Endodermal cell (in vitro differentiated cells): Measurements from ENCODE around the gene BICRA. TPM values are rescaled to one million over a fixed set of nuclear protein-coding genes. Genes with fewer than 3 reads are reported as not detected.

Experiments
- DNase-seq: peaks from one replicate; pipeline ENCODE4 v3.0.0-alpha.2; 2017
- H3K27ac ChIP-seq: 2 replicates; pipeline ENCODE4 v1.5.1; 2013; ENCODE audit warnings: mild to moderate bottlenecking, low read depth, low read length, moderate library complexity
- H3K27me3 ChIP-seq: 2 replicates; pipeline ENCODE4 v1.6.1; 2013; ENCODE audit warnings: mild to moderate bottlenecking, low read length, moderate library complexity; ENCODE audit not compliant: insufficient read depth, control insufficient read depth, poor library complexity, severe bottlenecking
- H3K36me3 ChIP-seq: 2 replicates; pipeline ENCODE4 v1.7.0; 2013; ENCODE audit warnings: mild to moderate bottlenecking, low read length, moderate library complexity; ENCODE audit not compliant: control insufficient read depth, insufficient read depth
- H3K4me1 ChIP-seq: one replicate; pipeline ENCODE4 v1.7.0; 2013; ENCODE audit warnings: low read length; ENCODE audit not compliant: control insufficient read depth, insufficient read depth
- H3K4me3 ChIP-seq: 2 replicates; pipeline ENCODE4 v1.5.1; 2013; ENCODE audit warnings: mild to moderate bottlenecking, low read length, moderate library complexity
- H3K9ac ChIP-seq: 2 replicates; pipeline ENCODE4 v1.6.1; 2013; ENCODE audit warnings: mild to moderate bottlenecking, low read length, moderate library complexity; ENCODE audit not compliant: poor library complexity, severe bottlenecking; ENCODE audit errors: extremely low read depth
- H3K9me3 ChIP-seq: 2 replicates; pipeline ENCODE4 v1.6.1; 2013; ENCODE audit warnings: mild to moderate bottlenecking, low read length, moderate library complexity; ENCODE audit not compliant: control insufficient read depth
- H3K27ac Mint-ChIP-seq: 2 replicates; pipeline ENCODE4 v1.8.0; 2020; ENCODE audit warnings: mixed read lengths
- H3K27me3 Mint-ChIP-seq: 2 replicates; pipeline ENCODE4 v1.8.0; 2021; ENCODE audit warnings: mild to moderate bottlenecking, mixed read lengths; ENCODE audit not compliant: insufficient read depth
- H3K36me3 Mint-ChIP-seq: 2 replicates; pipeline ENCODE4 v1.8.0; 2020; ENCODE audit warnings: low read depth, mixed read lengths
- H3K4me1 Mint-ChIP-seq: 2 replicates; pipeline ENCODE4 v1.8.0; 2020; ENCODE audit warnings: mixed read lengths
- H3K4me3 Mint-ChIP-seq: 2 replicates; pipeline ENCODE4 v1.8.0; 2020; ENCODE audit warnings: mild to moderate bottlenecking, moderate library complexity, mixed read lengths
- H3K9me3 Mint-ChIP-seq: 2 replicates; pipeline ENCODE4 v1.8.0; 2020; ENCODE audit warnings: mild to moderate bottlenecking, mixed read lengths
- CTCF ChIP-seq: fragments of 200-600 bp; sonication (generic); conservative IDR thresholded peaks from 2 replicates; pipeline ENCODE4 v1.5.0; 2021; ENCODE audit warnings: antibody characterized with exemption, mild to moderate bottlenecking
- WGBS, 2 experiments: methylation state at CpG; one replicate each; pipeline versions ENCODE4 v1.1.5 to v1.1.7; 2013; ENCODE audit warnings: missing lambda C conversion rate in 2 of 2, mixed read lengths in 1 of 2; ENCODE audit not compliant: insufficient coverage in 1 of 2, insufficient read length in 1 of 2; 5-methylcytosine and 5-hydroxymethylcytosine counted together
- total RNA-seq, 2 donors: library from RNA; stranded (reverse); fragmentation: NEBNext Ultra II Directional in 1 of 2; extraction: Animal tissue kit (Norgen Biotek cat#: 25700) in 1 of 2; gene quantifications; 2 replicates in 1 of 2; 3 replicates in 1 of 2; pipeline ENCODE4 v1.2.1, GENCODE V29; 2021

Gene BICRA
- total RNA-seq, 2 donors from 2014 or later = 30.0 to 30.1 TPM

DNA sequence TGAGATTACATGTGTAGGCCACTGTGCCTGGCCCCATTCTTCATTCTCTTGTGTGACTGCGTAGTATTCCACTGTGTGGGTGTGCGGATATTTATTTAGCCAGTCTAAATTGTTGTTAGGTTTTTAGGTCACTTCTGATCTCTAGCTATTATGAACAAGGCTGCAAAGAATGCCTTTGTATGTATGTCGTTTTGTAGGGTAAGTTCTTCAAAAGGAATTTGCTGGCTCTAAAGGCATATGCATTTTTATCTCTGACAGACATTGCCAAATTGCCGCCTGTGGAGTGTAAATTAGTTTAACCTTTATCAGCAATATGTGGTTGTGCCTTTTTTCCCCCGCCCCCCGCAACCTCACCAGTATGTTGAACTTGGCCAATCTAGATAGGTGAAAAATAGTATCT, 74.0 kb downstream of the BICRA start:
- DNase-seq = no peak
- Histone ChIP-seq H3K4me1 (no peaks in the 10 kb centered on the region), H3K27me3 (no peaks in the 10 kb centered on the region), H3K36me3 (peaks cover 31% of the 10 kb centered on the region), H3K27ac (no peak overlapping the region), H3K9ac (no peak overlapping the region), H3K9me3 (no peaks in the 10 kb centered on the region), H3K4me3 (no peak overlapping the region)
- TF ChIP-seq CTCF = no peak
- Mint-ChIP-seq H3K27ac (peak overlapping the region; percentile 17), H3K9me3 (no peaks in the 10 kb centered on the region), H3K36me3 (peaks cover 48% of the 10 kb centered on the region), H3K4me1 (peaks cover 12% of the 10 kb centered on the region), H3K27me3 (no peaks in the 10 kb centered on the region), H3K4me3 (no peak overlapping the region)
- WGBS, 2 experiments = 55 to 78% methylated on average over 1 to 6 of the region's 6 CpGs

DNA sequence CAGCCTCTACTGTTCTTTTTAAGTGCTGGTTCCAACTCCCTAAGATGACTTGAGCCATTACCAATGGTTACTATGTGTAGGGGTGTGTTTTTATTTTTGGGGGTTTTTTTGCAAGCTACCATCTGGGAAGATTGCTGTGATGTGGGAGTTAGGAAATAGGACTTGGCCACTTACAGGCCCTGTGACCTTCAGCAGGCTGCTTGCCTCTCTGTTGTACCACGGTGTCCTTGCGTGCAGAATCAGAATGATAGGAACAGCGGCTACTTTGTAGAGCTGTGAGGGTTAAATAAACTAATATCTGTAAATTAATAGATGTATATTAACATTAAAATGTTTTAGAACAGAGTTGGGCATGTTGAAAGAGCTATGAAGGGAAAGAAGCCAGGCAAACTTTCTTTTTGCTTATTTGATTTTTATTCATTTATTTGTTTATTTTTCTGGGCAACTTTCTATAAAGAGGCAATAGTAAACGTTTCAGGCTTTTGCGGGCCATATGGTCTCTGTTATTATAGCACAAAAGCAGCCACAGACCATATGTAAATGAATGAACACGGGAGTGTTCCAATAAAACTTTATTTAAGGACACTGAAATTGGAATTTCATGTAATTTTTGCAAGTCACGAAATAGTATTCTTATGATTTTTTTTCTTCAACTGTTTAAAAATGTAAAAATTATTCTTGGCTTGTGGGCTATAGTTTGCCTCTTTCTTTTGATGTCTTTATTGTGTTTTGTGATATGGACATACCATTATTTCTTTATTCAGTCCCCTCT, 77.9 kb downstream of the BICRA start:
- H3K27me3 Mint-ChIP-seq = no peaks in the 10 kb centered on the region
- peaks cover 2% of the 10 kb centered on the region for H3K9me3 Mint-ChIP-seq
- no peak overlapping the region for H3K9ac ChIP-seq
- peaks cover 53% of the 10 kb centered on the region for H3K36me3 ChIP-seq
- H3K4me3 Mint-ChIP-seq = no peak overlapping the region
- no peak overlapping the region for H3K27ac ChIP-seq
- no peaks in the 10 kb centered on the region for H3K27me3 ChIP-seq
- peak overlapping the region; percentile 57 for H3K27ac Mint-ChIP-seq
- peaks cover 52% of the 10 kb centered on the region for H3K36me3 Mint-ChIP-seq
- peaks cover 9% of the 10 kb centered on the region for H3K4me1 Mint-ChIP-seq
- no peak for DNase-seq
- H3K9me3 ChIP-seq = peaks cover 10% of the 10 kb centered on the region
- WGBS, 2 experiments = 87 to 90% methylated on average over 3 to 5 of the region's 7 CpGs
- TF ChIP-seq CTCF = no peak
- no peaks in the 10 kb centered on the region for H3K4me1 ChIP-seq
- H3K4me3 ChIP-seq = no peak overlapping the region

- H3K4me1 ChIP-seq = no peaks in the 10 kb centered on the region
- H3K36me3 ChIP-seq = peaks cover 59% of the 10 kb centered on the region
- H3K4me3 Mint-ChIP-seq = no peak overlapping the region
- TF ChIP-seq CTCF = no peak
- peaks cover 52% of the 10 kb centered on the region for H3K36me3 Mint-ChIP-seq
- H3K4me1 Mint-ChIP-seq = peaks cover 6% of the 10 kb centered on the region
- H3K27ac Mint-ChIP-seq = no peak overlapping the region
- 90 to 96% methylated on average over 7 of the region's 7 CpGs for WGBS, 2 experiments
- no peaks in the 10 kb centered on the region for H3K27me3 ChIP-seq
- no peak for DNase-seq
- H3K9me3 ChIP-seq = peaks cover 10% of the 10 kb centered on the region
- no peaks in the 10 kb centered on the region for H3K27me3 Mint-ChIP-seq
- H3K9me3 Mint-ChIP-seq = peaks cover 2% of the 10 kb centered on the region
- H3K27ac ChIP-seq = no peak overlapping the region
- H3K9ac ChIP-seq = no peak overlapping the region
- no peak overlapping the region for H3K4me3 ChIP-seq
These were observed 79.0 kb downstream of the BICRA start for GRCh38 chr19:47687906-47688305.
